ENCODE data around the gene NOCT.
"Not testable (repeated sequence)": the region's sequence is repeated elsewhere in the genome, so short reads cannot be mapped to it uniquely, and the experiment has no call there.

The NOCT gene

DNA sequence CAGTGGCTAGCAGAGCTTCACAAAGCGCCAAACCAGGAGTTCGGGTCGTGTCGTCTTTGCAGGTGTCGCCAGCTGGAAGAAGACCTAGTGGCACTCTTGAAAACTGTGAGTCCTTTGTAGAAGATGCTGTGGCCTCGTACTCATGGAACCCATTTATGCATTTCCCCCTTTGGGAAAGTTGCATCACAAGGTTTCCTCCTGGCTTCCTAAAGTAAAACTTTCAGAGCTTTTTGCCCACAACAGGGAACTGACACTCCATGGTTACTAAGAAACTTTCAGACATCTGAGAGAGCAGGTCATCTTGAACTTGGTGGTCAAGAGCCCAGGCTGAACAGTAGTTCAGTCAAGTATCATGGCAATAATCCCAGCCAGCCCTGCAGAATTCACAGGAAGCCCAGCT lies 15.9 kb upstream of the NOCT start:
- H3K27me3 Mint-ChIP-seq = no peaks in the 10 kb centered on the region
- no peak overlapping the region for H3K27ac Mint-ChIP-seq
- no peaks in the 10 kb centered on the region for H3K9me3 Mint-ChIP-seq (ENCODE audit: low read depth)
- no peaks in the 10 kb centered on the region for H3K4me1 Mint-ChIP-seq (ENCODE audit: low read depth)
- H3K36me3 Mint-ChIP-seq = no peaks in the 10 kb centered on the region
- no peak overlapping the region for H3K4me3 Mint-ChIP-seq

- H3K9me3 Mint-ChIP-seq (ENCODE audit: low read depth); H3K27me3 Mint-ChIP-seq; H3K36me3 Mint-ChIP-seq; H3K4me1 Mint-ChIP-seq (ENCODE audit: low read depth); H3K4me3 Mint-ChIP-seq; H3K27ac Mint-ChIP-seq: not testable (repeated sequence)
These were observed 15.4 kb upstream of the NOCT start for GRCh38 chr4:139000134-139000533.

DNA sequence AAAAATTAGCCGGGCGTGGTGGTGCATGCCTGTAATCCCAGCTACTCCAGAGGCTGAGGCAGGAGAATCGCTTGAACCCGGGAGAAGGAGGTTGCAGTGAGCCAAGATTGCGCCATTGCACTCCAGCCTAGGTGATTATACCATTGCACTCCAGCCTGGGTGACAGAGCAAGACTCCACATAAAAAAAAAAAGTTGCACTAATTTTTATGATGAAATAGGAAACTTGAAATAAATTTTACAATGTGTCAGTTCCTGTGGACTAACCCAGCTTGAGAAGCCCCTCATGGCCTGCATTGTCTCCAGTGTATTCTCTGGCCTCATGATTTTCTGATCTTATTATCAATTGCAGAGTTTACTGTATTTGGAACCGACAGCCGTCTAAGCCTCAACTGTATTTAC lies 14.2 kb upstream of the NOCT start:
- H3K4me1 Mint-ChIP-seq (ENCODE audit: low read depth); H3K4me3 Mint-ChIP-seq; H3K27me3 Mint-ChIP-seq; H3K9me3 Mint-ChIP-seq (ENCODE audit: low read depth); H3K27ac Mint-ChIP-seq; H3K36me3 Mint-ChIP-seq: not testable (repeated sequence)

DNA sequence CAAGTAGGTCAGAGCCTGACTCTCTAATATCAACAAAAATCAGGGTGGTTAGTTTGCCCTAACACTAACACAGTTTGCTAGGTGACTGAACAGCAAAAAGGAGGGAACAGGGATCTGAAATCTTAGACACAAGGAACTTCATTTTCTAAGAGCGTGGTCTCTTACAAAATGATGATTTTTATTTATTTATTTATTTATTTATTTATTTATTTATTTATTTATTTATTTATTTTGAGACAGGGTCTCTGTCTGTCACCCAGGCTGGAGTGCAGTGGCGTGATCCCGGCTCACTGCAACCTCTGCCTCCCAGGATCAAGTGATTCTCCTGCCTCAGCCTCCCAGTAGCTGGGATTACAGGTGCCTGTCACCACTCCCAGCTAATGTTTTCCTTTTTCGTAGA lies 11.9 kb upstream of the NOCT start:
- H3K4me3 Mint-ChIP-seq; H3K27ac Mint-ChIP-seq; H3K27me3 Mint-ChIP-seq; H3K4me1 Mint-ChIP-seq (ENCODE audit: low read depth); H3K9me3 Mint-ChIP-seq (ENCODE audit: low read depth); H3K36me3 Mint-ChIP-seq: not testable (repeated sequence)

DNA sequence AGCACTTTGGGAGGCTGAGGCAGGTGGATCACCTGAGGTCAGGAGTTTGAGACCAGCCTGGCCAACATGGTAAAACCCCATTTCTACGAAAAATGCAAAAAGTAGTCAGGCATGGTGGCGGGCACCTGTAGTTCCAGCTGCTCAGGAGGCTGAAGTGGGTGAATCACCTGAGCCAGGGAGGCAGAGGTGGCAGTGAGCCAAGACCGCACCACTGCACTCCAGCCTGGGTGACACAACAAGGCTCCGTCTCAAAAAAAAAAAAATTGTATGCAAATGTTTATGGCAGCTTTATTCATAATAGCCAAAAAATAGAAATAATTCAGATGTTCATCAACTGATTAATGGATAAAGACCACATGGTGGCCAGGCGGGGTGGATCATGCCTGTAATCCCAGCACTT lies 9.8 kb upstream of the NOCT start:
- Mint-ChIP-seq H3K36me3 (no peaks in the 10 kb centered on the region), H3K4me1 (ENCODE audit: low read depth) (no peaks in the 10 kb centered on the region), H3K9me3 (ENCODE audit: low read depth) (no peaks in the 10 kb centered on the region), H3K4me3 (no peak overlapping the region), H3K27me3 (no peaks in the 10 kb centered on the region), H3K27ac (no peak overlapping the region)

DNA sequence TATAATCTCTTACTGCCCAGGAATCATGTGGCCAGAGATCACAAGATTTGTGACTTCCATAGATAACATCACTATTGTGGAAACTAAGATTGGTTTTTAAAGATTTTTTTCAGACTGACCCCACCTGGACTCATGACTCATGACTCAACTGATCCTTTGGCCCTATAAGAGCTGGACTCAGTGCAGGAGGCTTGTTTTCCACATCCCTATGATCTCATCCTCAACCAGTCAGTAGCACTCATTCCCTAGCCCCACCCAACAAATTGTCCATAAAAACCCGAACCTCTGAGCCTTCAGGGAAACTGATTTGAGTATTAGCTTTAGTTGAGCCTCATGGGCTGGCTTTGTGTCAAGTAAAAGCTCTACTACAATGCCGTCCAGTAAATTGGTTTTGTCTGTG lies 7.9 kb upstream of the NOCT start:
- Mint-ChIP-seq H3K4me1 (ENCODE audit: low read depth) (no peaks in the 10 kb centered on the region), H3K4me3 (no peak overlapping the region), H3K9me3 (ENCODE audit: low read depth) (no peaks in the 10 kb centered on the region), H3K27me3 (no peaks in the 10 kb centered on the region), H3K27ac (no peak overlapping the region), H3K36me3 (no peaks in the 10 kb centered on the region)

GRCh38 chr4:139008278-139008677 lies 7.3 kb upstream of the NOCT start:
- not testable (repeated sequence) for H3K27me3 Mint-ChIP-seq; H3K4me3 Mint-ChIP-seq; H3K9me3 Mint-ChIP-seq (ENCODE audit: low read depth); H3K36me3 Mint-ChIP-seq; H3K27ac Mint-ChIP-seq; H3K4me1 Mint-ChIP-seq (ENCODE audit: low read depth)

DNA sequence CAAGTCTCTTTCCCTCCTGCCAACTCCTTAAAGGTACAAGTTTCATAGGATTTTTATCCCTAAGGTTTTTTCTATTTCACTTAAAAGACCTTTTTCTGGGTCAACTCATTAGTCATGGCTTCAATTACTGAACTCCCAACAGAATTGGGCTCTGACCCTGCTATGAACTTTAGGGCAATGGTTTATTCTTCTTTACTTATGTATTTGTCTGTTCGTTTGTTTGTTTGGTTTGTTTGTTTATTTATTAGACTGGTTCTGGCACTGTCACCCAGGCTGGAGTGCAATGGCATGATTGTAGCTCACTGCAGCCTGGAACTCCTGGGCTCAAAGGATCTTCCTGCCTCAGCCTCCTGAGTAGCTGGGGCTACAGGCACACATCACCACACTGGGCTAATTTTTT lies 5.9 kb upstream of the NOCT start:
- Mint-ChIP-seq H3K4me3 (no peak overlapping the region), H3K27me3 (no peaks in the 10 kb centered on the region), H3K9me3 (ENCODE audit: low read depth) (no peaks in the 10 kb centered on the region), H3K27ac (no peak overlapping the region), H3K4me1 (ENCODE audit: low read depth) (peaks cover 12% of the 10 kb centered on the region), H3K36me3 (no peaks in the 10 kb centered on the region)

DNA sequence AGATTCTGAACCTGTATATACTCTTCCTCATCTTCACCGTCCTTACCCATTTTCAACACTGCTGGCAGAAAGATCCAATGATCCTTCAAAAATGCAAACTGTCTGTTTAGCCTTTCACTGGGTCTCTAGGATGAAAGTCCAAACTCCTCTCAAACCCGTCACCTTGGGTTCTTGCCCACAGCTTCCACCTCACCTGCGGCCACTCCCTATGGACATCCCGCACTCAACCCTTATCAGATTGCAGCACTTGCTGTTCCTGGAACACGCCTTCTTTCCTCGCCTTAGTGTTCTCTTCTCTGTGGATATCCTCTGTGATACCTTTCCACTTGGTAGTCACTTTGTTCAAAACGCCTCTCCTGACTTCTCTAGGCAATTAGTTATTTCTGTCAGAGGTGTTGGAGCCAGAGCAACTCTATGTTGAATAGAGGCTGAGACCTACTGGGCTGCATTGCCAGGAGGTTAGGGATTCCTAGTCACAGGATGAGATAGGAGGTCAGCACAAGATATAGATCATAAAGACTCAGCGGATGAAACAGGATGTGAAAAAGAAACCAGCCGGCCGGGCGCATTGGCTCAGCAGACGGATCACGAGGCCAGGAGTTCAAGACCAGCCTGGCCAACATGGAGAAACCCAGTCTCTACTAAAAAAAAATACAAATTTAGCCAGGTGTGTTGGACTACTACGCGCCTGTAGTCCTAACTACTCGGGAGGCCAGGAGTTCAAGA lies 4.2 kb upstream of the NOCT start:
- no peaks in the 10 kb centered on the region for H3K36me3 Mint-ChIP-seq
- H3K27ac Mint-ChIP-seq = no peak overlapping the region
- H3K4me1 Mint-ChIP-seq (ENCODE audit: low read depth) = peaks cover 20% of the 10 kb centered on the region
- no peaks in the 10 kb centered on the region for H3K27me3 Mint-ChIP-seq
- no peak overlapping the region for H3K4me3 Mint-ChIP-seq
- H3K9me3 Mint-ChIP-seq (ENCODE audit: low read depth) = no peaks in the 10 kb centered on the region

DNA sequence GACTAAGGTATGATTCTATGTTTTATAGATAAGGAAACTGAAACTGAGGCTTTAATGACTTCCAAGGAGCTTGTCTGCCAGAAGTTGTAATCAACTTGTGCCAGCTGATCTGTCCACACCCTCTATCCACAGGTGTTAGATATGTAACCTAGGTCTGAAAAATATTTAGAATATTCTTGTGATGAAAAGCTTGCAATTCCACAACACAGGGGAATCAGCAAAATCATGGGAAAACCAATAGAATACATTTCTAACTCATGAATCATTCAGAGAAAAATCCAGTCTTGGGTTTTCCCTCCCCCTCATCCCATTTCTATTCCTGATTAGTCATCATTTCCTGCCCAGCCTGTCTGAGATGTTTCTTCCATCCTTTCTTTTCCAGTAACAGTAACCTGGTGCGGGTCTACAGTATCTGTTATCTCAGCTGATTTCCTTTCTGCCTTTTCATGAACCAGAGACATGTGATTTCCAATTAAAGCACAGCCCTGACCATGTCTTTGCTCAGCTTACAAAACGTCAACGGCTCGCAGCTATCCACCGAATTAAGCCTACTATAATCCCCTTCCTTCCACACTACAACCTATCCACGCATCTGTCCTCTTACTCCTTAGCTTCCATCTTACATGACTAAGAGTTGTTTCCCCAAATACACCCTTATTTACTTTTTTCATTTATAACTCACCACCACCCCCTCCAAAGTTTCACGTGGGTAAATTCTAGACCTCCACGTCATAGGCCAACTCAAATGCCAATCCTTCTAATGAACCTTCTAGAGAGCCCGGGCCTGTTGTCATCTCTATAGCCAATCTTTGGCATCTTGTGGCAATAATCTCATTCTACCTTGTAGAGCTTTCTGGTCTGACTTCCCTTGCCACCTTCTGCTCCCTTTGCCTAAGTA lies 961 bp upstream of the NOCT start:
- Mint-ChIP-seq H3K27me3 (no peaks in the 10 kb centered on the region), H3K4me3 (peak overlapping the region; percentile 78), H3K27ac (peak overlapping the region; percentile 99), H3K9me3 (ENCODE audit: low read depth) (no peaks in the 10 kb centered on the region), H3K36me3 (peaks cover 4% of the 10 kb centered on the region), H3K4me1 (ENCODE audit: low read depth) (peaks cover 37% of the 10 kb centered on the region)

- Mint-ChIP-seq H3K36me3 (peaks cover 4% of the 10 kb centered on the region), H3K27me3 (no peaks in the 10 kb centered on the region), H3K9me3 (ENCODE audit: low read depth) (no peaks in the 10 kb centered on the region), H3K4me1 (ENCODE audit: low read depth) (peaks cover 46% of the 10 kb centered on the region), H3K4me3 (peak overlapping the region; percentile 94), H3K27ac (peak overlapping the region; percentile 87)
These were observed 429 bp downstream of the NOCT start for GRCh38 chr4:139015948-139016471.

- Mint-ChIP-seq H3K4me1 (ENCODE audit: low read depth) (peaks cover 46% of the 10 kb centered on the region), H3K27me3 (no peaks in the 10 kb centered on the region), H3K36me3 (peaks cover 4% of the 10 kb centered on the region), H3K4me3 (peak overlapping the region; percentile 69), H3K9me3 (ENCODE audit: low read depth) (no peaks in the 10 kb centered on the region), H3K27ac (no peak overlapping the region)
These were observed 2.3 kb downstream of the NOCT start for GRCh38 chr4:139017861-139018260.

DNA sequence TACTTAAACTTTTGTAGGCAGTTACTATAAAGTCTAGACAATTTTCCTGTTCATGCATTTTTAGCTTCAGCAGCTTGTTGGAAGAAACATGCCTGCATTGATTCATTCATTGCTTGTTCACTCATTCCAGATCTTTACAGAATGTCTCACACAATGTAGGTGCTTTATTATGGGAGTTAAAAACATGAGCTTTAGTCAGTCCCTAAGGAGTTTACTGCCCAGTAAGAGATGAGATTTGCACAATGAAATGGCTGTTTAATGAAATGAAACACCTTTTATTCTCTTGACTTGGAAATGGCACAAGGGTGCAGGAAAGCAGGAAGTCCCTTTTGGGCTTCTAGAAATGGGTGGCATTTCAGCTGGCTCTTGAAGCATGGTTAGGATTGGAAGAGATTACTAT lies 2.9 kb downstream of the NOCT start:
- H3K27me3 Mint-ChIP-seq = no peaks in the 10 kb centered on the region
- H3K4me3 Mint-ChIP-seq = peak overlapping the region; percentile 69
- H3K36me3 Mint-ChIP-seq = peaks cover 4% of the 10 kb centered on the region
- peak overlapping the region; percentile 51 for H3K27ac Mint-ChIP-seq
- peaks cover 49% of the 10 kb centered on the region for H3K4me1 Mint-ChIP-seq (ENCODE audit: low read depth)
- no peaks in the 10 kb centered on the region for H3K9me3 Mint-ChIP-seq (ENCODE audit: low read depth)

DNA sequence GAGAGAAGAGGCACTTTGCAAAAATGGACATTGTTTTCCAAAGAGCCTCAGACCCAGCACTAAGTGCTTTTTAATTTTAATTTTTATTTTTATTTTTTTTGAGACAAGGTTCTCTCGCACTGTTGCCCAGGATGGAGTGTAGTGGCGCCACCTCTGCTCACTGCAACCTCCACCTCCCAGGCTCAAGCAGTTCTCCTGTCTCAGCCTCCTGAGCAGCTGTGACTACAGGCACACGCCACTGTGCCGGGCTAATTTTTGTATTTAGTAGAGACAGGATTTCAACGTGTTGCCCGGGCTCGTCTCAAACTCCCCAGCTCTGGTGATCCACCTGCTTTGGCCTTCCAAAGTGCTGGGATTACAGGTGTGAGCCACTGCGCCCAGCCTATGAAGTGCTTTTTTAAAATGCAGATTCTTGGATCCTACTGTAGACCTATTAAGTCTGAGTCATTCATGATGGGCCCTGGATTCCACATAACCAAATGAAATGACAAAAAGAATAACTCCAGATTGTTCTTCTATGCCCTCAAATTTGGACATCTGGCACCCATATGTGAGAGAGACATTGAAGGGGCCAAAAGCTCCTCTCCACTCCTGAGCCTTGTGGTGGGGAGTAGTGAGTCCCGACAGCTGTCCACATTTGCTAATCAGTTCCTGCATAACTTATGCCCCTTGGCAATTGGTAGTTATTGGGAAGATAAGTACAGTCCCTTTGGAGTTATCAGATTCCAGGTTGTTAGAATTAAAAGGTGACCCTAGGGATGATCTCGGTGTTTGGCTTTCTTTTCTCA lies 3.6 kb downstream of the NOCT start:
- Mint-ChIP-seq H3K4me1 (ENCODE audit: low read depth) (peaks cover 42% of the 10 kb centered on the region), H3K4me3 (peak overlapping the region; percentile 69), H3K27me3 (no peaks in the 10 kb centered on the region), H3K9me3 (ENCODE audit: low read depth) (no peaks in the 10 kb centered on the region), H3K27ac (no peak overlapping the region), H3K36me3 (peaks cover 4% of the 10 kb centered on the region)

DNA sequence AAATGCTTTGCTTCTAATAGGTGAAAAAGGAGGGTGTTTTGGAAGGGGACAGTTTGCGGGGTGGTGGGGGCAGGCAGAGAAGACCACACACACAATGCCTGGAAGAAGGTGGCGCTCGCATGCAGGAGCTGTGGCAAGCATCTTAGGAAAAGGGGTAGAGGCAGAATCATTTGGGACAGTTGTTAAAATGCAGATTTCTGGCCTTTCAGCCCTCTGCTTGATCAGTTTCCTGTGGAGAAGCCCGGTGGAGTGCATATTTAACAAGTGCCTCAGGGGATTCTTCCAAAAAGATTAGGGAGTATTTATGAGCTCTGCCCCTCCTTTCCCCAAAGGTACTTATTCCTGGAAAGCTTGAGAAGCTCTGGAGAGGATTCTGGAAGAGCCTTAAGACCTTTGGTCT lies 4.8 kb downstream of the NOCT start:
- peaks cover 31% of the 10 kb centered on the region for H3K4me1 Mint-ChIP-seq (ENCODE audit: low read depth)
- no peak overlapping the region for H3K4me3 Mint-ChIP-seq
- H3K36me3 Mint-ChIP-seq = peaks cover 4% of the 10 kb centered on the region
- no peaks in the 10 kb centered on the region for H3K27me3 Mint-ChIP-seq
- H3K27ac Mint-ChIP-seq = no peak overlapping the region
- H3K9me3 Mint-ChIP-seq (ENCODE audit: low read depth) = no peaks in the 10 kb centered on the region
